Hypothalamus (tissue), 51 donors: ENCODE measurements around the gene SCN5A.

Experiments used
- DNase-seq, 51 donors: peaks; one replicate each; lab custom pipeline; 2025; lab: John Stamatoyannopoulos, UW

The SCN5A gene

DNA sequence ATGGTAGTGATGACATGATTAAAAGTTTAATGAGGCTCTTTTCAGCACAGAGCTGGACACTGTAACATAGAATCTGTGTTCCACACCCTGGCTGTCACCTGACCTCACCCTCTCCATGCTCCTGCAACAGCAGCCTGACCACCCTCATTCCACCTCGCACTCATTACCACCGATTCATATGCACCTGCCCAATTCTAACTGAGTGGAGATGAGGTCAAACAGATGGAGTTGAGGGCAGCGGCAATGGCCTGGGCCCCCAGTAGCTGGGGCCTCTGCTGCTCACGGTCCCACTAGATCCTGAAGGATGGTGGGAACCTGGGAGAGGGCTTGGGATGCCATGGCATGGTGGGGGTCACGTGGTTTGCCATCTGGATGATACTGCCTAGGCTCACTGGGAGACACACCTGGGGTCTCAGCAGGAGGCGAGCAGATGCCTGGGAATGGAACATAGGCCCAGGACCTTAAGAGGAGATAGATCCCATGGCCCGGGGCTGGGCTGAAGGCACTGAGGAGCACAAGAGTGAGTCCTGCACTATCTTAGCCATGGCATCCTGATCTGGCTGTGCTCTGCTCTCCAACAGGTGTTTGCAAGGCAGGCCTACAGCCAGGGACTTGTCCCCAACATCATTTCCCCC lies 1.3 kb downstream of the SCN5A start:
- no peak for DNase-seq

DNA sequence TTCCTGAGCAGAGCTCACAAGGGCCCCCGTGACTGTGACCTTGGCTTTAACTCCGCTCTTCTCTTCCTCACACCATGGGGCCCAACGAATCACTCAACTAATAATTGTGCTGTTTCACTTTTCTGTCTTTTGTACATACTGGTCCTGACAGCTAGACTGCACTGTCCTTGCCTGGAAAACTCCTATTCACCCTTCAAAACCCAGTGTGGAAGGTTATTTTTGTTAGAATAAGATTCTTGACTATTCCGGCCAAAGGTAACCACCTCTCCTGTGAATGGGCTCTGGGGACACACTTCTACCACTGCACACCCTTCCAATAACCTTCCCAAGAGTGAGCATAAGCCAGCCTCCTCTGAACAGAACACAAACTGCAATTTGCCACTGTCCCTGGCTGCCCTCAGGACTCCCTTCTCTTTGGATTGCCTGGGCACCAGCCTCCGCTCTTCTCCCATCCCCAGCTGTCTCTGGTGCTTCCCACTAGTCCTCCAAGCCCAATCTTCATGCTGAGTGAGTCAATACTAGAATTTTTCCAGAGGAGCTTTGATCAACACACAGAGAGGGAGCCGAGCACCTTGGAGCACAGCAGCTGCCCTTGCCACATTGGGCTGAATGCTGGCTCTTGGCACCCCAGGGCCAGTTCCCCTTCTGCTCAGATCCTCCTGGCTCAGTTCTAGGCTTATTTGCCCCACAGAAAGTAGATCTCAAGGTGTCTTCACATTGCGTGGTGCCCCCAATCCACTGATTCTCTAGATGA lies 2.1 kb downstream of the SCN5A start:
- no peak for DNase-seq

DNA sequence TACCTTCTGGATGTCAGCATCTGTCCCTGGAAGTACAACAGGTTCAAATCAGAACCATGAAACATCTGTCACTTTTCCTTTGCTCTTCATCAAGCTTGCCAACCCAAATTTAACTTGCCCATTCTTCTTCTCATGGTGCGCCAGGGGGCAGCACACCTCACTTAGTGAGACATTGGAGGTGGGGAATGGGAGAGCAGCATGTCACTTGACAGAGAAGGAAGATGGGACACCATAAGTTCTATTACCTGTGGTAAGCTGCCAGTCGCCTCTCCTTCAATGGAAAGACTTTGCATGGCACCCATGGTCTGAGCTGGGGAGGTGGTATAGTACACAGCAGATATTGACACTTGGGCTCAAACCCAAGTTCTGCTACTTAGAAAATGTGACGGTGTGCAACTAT lies 2.9 kb downstream of the SCN5A start:
- DNase-seq, result no peak

DNA sequence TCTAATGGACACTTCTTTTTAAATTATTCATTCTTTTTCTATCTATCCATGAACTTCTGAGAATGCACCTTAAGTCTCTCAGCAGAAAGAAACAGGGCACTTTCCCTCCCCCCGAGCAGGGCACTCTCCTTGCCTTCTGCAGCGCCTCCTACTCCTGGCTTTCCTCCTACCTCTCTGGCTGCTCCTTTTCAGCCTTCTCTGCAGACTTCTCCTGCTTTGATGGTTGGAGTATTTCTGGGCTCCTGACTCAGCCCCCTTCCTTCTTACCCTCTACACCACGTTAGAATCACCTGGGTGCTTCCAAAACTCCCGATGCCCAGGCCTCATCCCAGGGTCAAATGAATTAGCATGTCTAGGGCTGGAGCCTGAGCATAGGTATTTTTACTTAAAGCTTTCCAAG lies 3.4 kb downstream of the SCN5A start:
- DNase-seq, result no peak

DNA sequence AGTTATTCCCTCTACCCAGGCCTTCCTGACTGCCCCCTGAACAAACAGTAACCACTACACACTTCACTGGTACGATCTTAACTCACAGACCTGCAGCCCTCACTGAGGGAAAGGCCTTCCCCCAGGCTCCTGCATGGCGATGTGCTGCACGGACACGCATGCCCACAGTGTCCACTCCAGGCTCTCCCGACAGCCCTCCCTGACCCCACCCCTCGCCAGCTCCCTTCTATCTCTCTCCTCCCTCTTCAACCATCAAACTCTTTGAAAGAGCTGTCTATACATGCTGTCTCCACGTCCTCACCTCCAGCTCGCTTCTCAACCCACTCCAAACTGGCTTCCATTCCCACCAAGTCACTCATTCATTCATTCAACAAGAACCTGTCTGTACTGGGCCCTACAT lies 3.9 kb downstream of the SCN5A start:
- DNase-seq, result no peak

DNA sequence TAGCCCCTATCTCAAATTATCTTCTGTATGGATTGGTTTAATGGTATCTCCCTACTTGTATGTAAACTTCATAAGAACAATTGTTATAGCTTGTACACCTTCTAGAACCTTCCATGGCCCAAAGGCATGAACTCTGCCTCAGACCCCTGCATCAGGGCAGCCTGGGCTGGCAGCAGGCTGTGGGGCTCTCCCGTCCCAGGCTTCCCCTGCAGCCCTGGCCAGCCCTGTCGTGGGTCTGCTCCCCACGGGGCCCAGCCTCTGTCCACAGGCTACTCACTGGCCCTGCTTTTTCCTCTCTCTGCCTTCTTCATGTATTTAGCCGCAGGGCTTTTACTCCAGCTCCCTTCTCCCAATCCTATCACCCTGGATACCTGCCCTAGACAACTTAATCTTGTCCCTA lies 4.4 kb downstream of the SCN5A start:
- no peak for DNase-seq

DNA sequence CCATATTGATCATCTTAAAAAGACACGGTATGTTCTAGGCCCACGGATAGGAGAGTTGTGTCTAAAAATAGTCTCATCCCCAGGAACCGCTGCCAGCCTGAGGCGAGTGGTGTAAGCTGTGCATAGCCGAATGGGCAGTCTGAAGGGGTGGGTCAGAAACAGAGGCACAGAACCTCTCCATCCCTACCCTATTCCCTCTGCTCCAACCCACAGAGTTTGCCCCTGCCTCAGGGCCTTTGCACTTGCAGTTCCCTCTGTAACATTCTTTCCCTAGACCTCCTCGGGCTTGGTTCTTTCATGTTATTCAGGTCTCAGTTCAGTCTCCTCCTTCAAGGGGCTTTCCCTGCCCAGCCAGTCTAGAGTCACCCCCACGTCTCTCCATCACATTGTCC lies 4.8 kb downstream of the SCN5A start:
- DNase-seq, result no peak

DNA sequence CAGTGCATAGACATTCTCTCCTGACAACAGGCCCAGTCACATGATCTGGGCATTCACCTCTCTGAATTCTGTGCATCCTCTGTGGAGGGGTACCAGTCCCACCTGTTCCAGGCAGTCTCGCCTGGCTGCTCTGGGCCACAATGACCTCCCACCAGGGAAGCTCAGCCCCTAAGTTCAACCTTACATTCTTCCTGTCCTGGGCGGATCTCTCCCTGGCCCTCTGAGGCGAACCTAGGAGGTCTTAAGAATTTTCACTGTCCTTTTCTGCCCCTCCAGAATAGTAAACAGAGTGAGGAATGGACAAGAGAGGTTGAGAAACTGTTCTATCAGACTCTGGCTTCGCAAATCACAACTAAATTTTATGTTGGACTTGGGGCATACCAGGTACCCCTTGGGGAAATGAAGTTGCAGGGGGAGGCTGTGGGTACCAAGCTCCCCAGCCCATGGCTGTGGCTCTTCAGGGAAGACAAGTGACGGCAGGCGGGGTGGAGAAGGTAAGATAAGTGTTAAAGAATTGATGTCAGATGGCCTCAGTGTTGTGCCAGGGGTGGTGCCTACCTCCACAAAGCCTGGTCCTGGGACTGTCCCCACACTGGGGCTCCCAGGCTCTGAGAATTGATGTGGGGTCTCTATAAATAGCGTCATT lies 5.3 kb downstream of the SCN5A start:
- no peak for DNase-seq

DNA sequence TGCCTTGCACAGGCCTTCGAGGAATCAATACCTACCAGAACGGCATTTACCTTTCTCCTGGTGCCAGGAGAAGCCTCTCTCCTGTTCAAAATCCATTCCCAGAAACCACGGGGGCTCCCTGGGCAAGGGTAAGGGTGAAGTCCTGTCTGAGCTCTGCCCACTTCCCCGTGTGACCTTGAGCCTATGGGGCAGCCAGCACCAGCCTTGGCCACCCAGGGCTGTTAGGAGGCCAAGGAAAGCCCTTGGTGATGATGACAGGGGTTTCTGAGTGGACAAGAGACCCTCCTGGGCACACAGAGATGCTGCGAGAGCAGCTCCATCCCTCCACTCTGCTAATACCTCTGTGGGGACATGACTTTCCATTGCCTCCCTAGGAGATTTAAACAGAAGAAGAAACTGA lies 5.9 kb downstream of the SCN5A start:
- DNase-seq, result no peak

DNA sequence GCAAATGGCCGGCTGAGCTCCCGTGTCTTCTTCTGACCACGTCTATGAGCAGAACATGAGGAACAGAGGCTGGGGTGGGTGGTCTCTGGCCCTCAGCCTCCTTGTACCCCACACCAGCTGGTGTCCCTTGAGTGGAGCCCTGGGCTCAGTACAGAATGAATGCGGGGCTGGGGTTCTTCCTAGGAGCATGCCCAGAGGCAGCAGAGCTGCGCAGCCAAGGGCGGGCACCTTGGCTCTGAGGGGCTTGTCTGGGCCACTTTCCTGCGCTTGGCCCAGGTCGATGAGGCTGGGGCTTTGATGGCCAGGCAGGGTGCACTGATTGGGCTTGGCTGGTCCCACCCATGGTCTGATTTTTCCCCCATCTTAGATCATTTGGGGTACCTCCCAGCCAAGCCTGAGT lies 6.4 kb downstream of the SCN5A start:
- DNase-seq, result no peak

DNA sequence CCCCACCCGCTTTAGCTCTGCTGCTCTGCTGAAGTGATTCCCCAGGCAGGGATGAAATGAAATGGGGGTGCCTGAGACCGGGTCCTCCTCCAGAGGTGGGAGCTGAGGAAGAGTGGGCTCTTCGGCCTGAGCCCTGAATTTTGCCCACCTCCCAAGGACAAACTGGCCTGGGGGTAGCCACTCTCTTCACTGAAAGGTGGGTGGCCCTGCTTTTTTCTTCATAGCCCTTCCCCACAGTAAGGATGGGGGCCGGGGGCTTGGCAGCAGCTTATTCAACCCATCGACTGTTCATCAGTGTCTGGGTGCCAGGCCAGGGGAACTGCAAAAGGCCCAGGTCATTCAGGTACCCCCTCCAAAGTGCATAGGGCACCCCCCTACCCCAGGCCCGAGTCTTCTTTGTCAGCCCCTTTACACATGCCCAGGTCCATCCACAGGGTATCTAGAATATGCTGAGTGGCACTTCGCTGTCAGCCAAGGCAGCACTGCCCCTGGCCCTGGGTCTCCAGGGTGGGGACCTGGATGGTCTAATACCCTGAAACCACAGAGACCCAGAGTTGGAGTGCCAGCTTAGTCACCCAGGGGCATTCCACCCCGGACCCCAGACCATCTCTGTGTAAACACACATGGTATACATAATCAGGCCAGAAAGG lies 7.9 kb downstream of the SCN5A start:
- DNase-seq, result no peak

DNA sequence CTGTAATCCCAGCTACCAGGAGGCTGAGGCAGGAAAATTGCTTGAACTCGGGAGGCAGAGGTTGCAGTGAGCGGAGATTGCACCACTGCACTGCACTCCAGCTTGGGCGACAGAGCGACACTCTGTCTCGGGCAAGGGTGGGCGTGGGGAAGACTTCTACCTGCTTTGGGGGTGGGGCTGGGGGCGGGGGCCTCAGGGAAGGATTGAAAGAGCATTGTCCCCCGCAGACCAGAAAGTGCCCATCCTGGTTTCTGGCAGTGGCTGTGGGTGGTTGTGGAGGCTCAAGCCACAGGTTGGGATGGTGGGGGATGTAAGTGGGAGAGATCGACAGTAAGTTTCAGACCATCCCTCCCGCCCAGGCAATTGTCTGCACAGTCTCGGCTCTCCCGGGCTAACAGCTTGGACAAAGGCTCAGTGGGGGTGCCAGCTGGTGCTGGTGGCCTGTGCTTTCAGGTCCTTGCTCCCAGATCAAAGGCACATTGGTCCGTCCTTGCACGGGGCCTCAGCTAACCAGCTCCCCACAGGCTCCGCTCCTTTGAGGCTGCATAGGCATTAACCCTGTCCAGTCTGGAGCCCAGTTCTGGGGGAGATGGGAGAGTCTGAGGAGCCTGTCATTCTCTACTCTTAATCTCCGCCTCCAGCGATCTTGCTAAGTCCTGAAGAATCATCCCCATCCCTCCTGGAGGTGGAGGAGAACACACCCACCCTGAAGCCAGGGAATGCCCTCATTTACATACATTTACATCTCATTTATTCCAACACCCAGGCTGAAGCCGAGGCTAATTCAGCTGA lies 8.6 kb downstream of the SCN5A start:
- no peak for DNase-seq

DNA sequence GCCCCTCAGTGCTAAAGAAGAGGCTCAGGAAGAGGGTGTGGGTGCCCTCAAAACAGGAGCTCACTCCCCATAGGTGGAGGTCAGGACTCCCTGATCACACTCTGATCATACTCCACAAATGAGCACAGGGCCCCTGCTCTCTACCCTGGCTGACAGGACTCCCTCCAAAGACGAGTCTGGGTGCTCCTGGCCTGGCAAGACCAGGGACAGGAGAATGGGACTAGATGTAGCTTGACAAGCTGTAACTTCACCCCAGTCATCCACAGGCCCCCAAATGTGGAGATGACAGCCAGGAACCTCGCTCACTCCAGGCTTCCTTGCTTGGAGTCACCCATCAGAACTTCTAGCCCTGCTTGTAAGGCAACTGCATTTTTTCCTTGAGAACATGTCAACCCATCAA lies 11.1 kb downstream of the SCN5A start:
- no peak for DNase-seq

DNA sequence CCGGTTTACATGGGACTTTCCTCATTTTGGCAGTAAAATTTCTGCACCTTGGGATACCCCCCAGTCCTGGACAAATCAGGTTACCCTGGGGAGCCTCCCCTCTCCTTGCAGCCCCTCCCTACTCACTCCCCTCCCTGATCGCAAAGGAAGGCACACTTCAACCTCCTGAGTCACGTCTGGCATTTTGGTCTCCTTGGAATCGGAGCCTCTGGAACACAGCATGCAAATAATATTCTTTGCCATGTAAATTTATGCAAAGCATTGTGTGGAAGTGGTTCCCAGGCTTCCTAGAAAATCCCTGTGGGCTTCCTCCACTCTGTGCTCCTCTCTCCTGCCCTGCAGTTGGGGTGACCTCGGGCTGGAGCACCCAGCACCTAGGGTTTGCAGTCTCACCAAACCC lies 11.6 kb downstream of the SCN5A start:
- DNase-seq, result no peak

DNA sequence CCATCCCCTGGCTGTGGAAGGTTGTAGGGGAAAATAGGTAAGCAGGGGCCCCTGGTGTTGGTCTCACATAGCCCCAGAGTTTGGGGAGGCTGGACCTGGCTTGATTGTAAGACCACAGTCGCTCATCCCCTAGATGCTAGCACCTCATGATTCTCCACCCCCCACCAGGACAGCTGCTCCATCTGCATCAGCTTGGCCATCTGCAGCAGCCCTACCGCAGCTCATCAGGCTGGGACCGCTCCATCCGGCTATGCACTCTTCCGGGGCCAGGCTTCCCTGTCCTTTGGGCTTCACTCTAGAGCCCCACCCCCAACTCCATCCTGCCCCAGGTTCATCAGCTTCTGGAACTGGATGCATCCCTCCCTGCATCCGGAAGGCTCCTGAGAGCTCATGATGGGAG lies 12.6 kb downstream of the SCN5A start:
- DNase-seq, result no peak

DNA sequence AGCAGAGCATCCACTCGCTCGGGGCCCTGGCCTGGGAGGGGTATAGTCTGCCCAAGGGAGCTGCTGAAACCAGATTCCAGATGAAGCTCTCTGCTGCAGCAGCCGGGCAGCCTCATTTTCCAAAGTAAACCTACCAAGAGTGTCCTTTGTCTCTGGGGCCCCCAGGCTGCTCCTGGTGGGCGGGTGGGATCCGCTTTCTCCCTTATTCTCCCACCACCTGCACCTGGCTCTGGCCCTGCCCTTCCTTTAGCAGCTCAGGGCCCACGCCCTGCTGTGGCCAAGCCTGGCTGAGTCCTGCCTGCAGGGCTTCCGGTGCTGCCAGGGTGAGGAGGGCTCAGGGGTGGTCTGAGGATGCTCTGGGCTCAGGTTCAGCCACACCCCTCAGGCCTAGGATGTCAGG lies 13.0 kb downstream of the SCN5A start:
- no peak for DNase-seq

DNA sequence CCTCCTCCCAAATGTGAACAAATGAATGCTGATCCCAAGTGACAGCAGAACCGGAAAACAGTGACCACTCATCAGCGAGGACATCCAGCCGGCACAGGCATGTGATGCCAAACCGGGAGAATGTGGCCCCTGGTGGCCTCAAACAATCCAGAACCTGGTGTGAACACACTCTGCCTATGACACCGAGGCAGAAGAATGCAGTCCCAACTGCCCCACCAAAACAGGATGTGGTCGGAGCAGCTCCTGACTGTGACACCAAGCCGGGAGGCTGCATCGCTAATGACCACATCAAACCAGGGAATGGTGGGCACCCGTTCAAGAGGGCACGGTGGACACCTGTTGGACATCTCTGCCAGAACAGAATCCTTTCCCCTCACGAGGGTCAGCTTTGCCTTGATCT lies 15.4 kb downstream of the SCN5A start:
- no peak for DNase-seq

DNA sequence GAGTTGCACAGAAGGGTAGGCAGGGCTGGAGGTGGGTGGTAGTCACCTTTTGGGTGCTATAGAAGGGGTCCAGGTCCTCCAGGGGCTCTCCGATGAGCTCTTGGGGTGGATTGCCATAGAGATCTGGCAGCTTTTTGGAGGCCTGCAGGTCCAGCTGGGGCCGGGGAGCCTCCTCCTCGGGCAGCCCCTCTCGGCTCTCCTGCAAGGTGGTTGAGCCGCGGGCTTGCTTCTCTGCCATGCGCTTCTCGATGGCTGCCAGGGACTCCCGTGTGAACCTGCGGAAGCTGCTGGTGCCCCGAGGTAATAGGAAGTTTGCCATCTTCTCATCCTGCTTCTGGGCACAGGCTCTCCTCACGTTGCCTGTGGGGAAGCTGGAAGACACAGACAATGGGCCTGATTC lies 16.5 kb downstream of the SCN5A start:
- DNase-seq, result no peak

DNA sequence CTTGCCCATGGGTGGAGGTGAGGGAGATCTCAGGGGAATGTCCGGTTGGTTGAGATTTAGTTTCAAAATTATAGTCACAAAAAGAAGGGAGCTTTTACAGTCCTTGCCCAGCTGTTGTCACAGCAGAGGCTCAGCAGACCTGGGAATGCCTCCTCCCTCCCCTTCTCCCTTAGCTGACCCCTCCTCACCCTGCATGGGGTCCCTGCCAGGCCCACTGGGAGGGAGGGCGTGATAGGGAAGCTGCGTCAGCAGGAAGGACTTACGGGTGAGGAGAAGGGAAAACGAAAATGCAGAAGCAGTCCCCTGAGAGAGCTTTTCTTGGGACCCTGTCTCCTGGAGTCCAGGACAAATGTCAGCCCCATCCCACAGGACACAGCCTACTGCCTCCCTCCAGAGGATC lies 18.9 kb downstream of the SCN5A start:
- no peak for DNase-seq

DNA sequence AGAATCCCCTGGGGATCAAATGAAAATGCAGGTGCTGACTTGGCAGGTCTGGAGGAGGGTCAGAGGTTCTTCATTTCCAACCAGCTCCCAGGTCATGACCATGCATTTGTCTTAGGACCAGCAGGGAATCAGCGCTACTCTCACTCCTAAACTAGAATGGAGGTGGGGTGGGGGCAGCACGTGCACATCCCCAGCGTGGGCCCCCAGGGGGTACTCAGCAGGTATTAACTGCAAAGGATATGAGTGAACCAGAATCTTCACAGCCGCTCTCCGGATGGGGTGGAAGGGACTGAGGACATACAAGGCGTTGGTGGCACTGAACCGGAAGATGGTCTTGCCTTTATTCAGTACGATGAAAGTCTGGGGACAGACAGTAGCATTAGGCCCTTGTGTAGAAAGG lies 19.4 kb downstream of the SCN5A start:
- no peak for DNase-seq

DNA sequence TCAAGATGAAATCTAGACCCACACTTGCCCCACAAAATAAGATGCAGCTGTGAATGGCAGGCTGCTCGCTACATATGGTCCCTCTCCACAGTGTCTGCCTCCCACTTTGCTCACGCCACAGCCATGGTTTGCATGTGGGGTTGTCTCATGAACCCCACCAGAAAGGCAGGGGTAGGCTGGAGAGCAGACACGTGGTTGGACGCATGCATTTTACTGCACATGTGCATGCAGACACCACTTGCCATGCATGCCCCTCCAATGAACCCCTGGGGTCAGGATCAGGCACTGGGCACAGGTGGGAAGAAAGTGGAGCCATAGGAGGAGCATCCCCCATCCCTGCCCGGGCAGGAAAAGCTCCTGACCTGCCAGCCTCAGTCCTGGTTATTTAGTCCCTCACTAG lies 20.7 kb downstream of the SCN5A start:
- no peak for DNase-seq
